ENCODE data around the gene DIS3.
A peak's percentile ranks its signal among the peaks of the same experiment; 100 is the strongest.
"Not testable (repeated sequence)": the region's sequence is repeated elsewhere in the genome, so short reads cannot be mapped to it uniquely, and the experiment has no call there.

DIS3 gene

GRCh38 chr13:72737033-72737432 lies 44.7 kb downstream of the DIS3 start:
- ATAC-seq: no peak

- no peak for ATAC-seq
These were observed 53.5 kb downstream of the DIS3 start for GRCh38 chr13:72728290-72728605.

DNA sequence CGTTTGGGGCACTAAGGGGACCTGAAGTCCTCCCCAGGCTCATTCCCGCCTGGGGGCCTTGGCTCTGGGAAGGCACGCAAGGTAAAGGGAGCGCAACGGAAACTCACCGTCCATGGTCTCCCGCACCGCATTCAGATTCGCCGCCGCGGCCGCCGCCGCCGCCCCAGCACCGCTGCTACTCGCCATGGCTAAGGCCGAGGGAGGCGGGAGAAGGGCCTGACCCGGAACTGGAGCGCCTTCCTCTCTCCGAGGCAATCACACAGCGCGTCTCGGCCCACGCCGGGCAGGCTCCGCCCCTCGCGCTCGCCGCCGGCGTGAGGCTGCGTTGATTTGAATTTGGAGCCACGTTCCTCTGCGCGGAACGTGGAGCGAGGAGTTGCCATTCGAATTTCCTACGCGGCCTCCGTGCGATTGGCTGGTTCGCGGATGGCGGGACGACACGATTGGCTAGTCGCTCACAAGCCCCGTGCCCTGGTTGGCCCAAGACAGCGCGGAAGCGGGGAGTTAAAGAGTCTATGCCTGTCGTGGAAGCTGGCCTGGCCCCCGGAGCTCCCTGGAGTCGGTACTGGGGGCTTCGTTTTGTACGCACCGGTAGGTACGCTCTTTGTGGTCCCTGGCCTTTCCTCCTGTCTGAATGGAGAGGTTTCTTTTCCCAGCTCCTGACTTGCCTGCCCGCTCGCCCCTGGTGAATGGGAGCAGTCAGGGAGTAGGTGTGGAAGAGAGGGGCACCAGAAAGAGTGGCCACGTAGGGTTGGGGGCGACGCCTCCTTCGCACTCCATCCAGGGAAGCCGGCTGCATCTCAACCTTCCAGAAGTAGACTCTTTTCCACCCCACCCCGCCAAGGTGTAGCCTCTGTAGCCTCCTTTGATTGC lies 54.0 kb downstream of the DIS3 start, which contains the start of the genes BORA and MZT1:
Gene BORA, plus strand, starts transcription at position 507 of the 873 bp plus-strand sequence. CDS start 1,018 bp downstream, outside the sequence.
Gene MZT1, minus strand, starts transcription at position 213 of the 873 bp plus-strand sequence. Its CDS starts 27 bp downstream, at position 186.
- peak; percentile 95 to 96 for ATAC-seq

DNA sequence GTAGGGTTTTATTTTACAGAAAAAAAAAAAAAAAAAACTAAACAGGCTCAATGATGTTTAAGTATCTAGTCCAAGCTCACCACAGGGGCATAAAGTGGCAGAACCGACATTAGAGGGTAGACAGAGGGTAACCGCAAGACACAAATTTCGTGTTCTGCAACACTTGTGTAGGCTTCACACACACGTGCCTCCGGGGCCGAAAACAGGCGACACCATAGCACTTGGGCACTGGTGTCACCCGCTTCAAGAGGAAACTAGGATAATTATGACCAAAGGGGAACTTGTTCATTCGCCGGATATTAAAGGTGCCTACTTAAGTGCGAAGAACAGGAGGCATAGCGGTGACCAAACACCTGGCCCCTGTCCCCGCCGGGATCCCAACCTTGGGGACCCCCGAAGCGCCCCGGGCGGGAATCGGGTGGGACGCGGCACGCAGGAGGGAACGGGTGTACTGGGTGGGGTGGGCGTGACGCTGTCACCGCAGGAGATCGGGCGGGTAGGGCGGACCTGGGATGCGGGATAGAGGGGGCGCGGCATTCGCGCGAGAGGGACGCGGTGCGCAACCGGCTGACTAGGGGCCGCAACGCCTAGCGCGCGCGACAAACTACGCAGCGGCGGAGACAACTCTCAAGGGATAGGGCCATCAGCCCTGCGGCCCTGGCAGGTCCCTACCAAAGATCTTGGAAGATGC lies 54.8 kb downstream of the DIS3 start:
- peak; percentile 4 to 10 for ATAC-seq

DNA sequence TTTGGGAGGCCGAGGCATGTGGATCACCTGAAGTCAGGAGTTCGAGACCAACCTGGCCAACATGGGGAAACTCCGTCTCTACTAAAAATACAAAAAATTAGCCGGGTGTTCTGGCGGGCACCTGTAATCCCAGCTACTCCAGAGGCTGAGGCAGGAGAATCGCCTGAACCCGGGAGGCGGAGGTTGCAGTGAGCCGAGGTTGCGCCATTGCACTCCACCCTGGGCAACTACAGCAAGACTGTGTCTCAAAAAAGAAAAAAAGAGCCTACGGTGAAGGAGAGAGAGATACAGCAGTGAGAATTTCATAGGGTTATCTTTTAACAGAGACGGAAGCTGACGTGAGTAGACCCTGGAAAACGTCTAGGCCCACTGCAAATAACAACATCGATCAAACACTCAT lies 55.5 kb downstream of the DIS3 start:
- ATAC-seq: not testable (repeated sequence)

DNA sequence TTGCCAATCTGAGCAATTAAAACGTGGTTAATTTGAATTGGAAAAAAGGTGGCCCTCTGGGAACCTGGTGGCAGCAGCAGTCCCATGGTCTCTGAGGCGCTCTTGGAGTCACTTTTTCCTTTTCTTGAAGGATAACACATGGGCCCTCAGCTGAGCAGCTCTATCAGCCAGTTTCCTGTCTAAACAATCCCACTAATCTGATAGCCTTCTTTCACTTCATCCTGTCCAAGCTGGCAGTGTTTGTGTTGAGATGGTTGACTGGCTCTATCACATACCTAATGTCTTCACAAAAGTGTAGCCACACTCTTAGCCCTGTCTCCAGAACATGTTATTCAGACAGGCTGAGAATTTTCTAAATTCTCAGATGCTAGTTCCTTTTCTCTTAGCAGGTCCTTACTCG lies 64.9 kb downstream of the DIS3 start:
- no peak for ATAC-seq
